ENCODE measurements around the gene TNIP1.

The TNIP1 gene

DNA sequence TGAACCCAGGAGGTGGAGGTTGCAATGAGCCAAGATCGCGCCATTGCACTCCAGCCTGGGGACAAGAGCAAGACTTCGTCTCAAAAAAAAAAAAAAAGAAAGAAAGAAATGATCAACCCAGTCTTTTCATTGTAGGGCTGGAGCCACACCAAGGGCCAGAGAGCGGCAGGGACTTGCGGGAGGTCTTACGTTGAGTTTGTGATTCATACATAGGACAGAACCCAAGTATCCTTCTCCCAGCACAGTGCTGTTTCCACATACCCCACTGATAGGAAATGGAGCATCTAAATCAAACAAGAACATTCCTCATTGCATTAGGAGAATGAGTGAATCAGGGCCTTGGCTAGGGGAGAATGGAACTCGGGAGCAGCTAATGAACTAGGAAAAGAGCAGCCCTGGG lies 3.5 kb upstream of the TNIP1 start:
- Histone ChIP-seq H3K9ac (ENCODE audit: low read length in 2 of 2) (no peak overlapping the region), H3K27ac (ENCODE audit: low read length) (no peak overlapping the region), H3K36me3 (ENCODE audit: control insufficient read depth in 2 of 2, insufficient read depth in 2 of 2, low read length in 2 of 2) (no peaks in the 10 kb centered on the region), H3K4me3 (ENCODE audit: low read length in 2 of 2) (no peak overlapping the region), H3K9me3 (ENCODE audit: control insufficient read depth in 2 of 2, low read length in 2 of 2) (no peaks in the 10 kb centered on the region), H3K27me3 (ENCODE audit: control insufficient read depth in 1 of 2, insufficient read depth in 2 of 2, low read length in 2 of 2) (peaks cover 0 to under 1% of the 10 kb centered on the region in 2 donors), H3K4me1 (ENCODE audit: control insufficient read depth, insufficient read depth, low read length) (peaks cover 38% of the 10 kb centered on the region)

DNA sequence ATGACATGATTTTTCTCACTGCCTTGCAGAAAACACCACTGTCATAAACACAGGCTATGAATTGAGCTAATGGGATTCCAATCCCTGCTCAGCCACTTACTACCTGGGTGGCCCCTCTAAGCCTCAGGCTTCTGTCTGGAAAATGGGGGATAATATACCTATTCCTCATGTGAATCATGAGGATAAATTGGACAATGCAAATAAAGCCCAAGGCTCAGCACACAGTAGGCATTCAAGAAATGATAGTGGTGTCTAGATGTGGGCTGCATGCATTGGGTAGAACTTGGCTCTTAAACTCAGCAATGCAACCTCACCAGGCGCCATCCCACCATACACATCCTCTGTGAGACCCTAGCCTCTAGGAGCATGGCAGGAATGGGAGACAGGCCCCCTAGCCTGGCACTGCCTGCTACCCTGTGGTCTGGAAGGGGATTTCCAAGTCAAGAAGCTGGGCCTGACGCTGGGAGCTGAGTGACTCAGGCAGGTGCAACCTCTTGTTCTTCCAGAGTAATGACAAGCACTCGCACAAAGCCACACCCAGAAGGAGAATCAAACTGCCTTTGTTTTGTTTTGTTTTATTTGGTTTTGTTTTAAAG lies 2.3 kb upstream of the TNIP1 start:
- H3K4me1 ChIP-seq (ENCODE audit: control insufficient read depth, insufficient read depth, low read length): peaks cover 40% of the 10 kb centered on the region
- H3K9ac ChIP-seq (ENCODE audit: low read length in 2 of 2): no peak overlapping the region

GRCh38 chr5:151082282-151082902 lies 1.6 kb upstream of the TNIP1 start:
- peaks cover 40% of the 10 kb centered on the region for H3K4me1 ChIP-seq (ENCODE audit: control insufficient read depth, insufficient read depth, low read length)
- no peaks in the 10 kb centered on the region for H3K9me3 ChIP-seq (ENCODE audit: control insufficient read depth in 2 of 2, low read length in 2 of 2)
- peak overlapping the region in 1 of 2 donors; percentile 10 for H3K9ac ChIP-seq (ENCODE audit: low read length in 2 of 2)
- peak overlapping the region; percentile 6 for H3K27ac ChIP-seq (ENCODE audit: low read length)
- peaks cover 0 to 4% of the 10 kb centered on the region in 2 donors for H3K36me3 ChIP-seq (ENCODE audit: control insufficient read depth in 2 of 2, insufficient read depth in 2 of 2, low read length in 2 of 2)
- peak overlapping the region in 1 of 2 donors; percentile 84 for H3K4me3 ChIP-seq (ENCODE audit: low read length in 2 of 2)
- no peaks in the 10 kb centered on the region for H3K27me3 ChIP-seq (ENCODE audit: control insufficient read depth in 1 of 2, insufficient read depth in 2 of 2, low read length in 2 of 2)

More for the DNA sequence above, 2.3 kb upstream of the TNIP1 start:
- H3K27ac ChIP-seq (ENCODE audit: low read length): peak overlapping the region; percentile 6
- H3K4me3 ChIP-seq (ENCODE audit: low read length in 2 of 2): no peak overlapping the region
- H3K36me3 ChIP-seq (ENCODE audit: control insufficient read depth in 2 of 2, insufficient read depth in 2 of 2, low read length in 2 of 2): no peaks in the 10 kb centered on the region
- no peaks in the 10 kb centered on the region for H3K27me3 ChIP-seq (ENCODE audit: control insufficient read depth in 1 of 2, insufficient read depth in 2 of 2, low read length in 2 of 2)
- H3K9me3 ChIP-seq (ENCODE audit: control insufficient read depth in 2 of 2, low read length in 2 of 2): no peaks in the 10 kb centered on the region

GRCh38 chr5:151081431-151082281 lies 822 bp upstream of the TNIP1 start:
- Histone ChIP-seq H3K36me3 (ENCODE audit: control insufficient read depth in 2 of 2, insufficient read depth in 2 of 2, low read length in 2 of 2) (peaks cover 0 to 5% of the 10 kb centered on the region in 2 donors), H3K4me1 (ENCODE audit: control insufficient read depth, insufficient read depth, low read length) (peaks cover 38% of the 10 kb centered on the region), H3K9me3 (ENCODE audit: control insufficient read depth in 2 of 2, low read length in 2 of 2) (no peaks in the 10 kb centered on the region), H3K4me3 (ENCODE audit: low read length in 2 of 2) (peak overlapping the region; percentile 58 to 84), H3K9ac (ENCODE audit: low read length in 2 of 2) (peak overlapping the region; percentile 96 to 99), H3K27me3 (ENCODE audit: control insufficient read depth in 1 of 2, insufficient read depth in 2 of 2, low read length in 2 of 2) (no peaks in the 10 kb centered on the region), H3K27ac (ENCODE audit: low read length) (peak overlapping the region; percentile 98)

DNA sequence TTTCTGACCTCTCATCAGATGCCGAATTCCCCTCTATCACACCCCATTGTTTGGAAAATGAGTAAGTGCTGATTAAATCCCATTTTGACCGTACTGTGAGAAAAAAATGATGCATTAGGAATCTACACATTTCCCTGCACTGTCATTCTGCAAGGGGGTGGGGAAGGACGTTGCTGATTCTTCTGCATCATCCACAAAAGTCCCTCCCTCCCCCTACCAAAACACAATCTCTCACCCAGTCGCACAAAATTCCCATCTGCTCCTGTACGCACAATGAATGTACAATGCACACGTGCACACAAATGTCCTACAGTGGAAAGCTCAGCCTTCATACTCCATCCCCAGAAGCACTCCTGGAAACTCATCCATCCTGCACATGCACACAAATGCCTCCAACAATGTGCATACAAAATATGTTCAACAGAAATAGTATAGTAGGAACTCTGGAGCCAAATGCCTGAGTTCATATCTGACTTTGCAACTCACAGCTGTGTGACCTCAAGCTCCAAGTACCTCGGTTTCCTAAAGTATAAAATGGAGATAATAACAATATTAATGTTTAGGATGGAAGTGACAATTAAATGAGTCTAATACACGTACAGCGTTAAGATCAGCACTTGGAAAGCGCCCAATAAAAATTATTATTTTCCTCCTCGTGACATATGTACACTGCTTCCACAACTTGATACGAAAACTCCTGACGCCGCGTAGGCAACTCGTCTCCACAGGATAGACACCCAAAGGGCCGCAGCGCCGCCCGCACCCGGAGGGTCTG lies 809 bp downstream of the TNIP1 start:
- H3K27me3 ChIP-seq (ENCODE audit: control insufficient read depth in 1 of 2, insufficient read depth in 2 of 2, low read length in 2 of 2): no peaks in the 10 kb centered on the region
- peak overlapping the region; percentile 58 to 84 for H3K4me3 ChIP-seq (ENCODE audit: low read length in 2 of 2)
- H3K9me3 ChIP-seq (ENCODE audit: control insufficient read depth in 2 of 2, low read length in 2 of 2): no peaks in the 10 kb centered on the region
- peak overlapping the region; percentile 86 to 96 for H3K9ac ChIP-seq (ENCODE audit: low read length in 2 of 2)
- peaks cover 0 to 5% of the 10 kb centered on the region in 2 donors for H3K36me3 ChIP-seq (ENCODE audit: control insufficient read depth in 2 of 2, insufficient read depth in 2 of 2, low read length in 2 of 2)
- peaks cover 27% of the 10 kb centered on the region for H3K4me1 ChIP-seq (ENCODE audit: control insufficient read depth, insufficient read depth, low read length)
- peak overlapping the region; percentile 98 for H3K27ac ChIP-seq (ENCODE audit: low read length)

- Histone ChIP-seq H3K27me3 (ENCODE audit: control insufficient read depth in 1 of 2, insufficient read depth in 2 of 2, low read length in 2 of 2) (no peaks in the 10 kb centered on the region), H3K4me3 (ENCODE audit: low read length in 2 of 2) (no peak overlapping the region), H3K9ac (ENCODE audit: low read length in 2 of 2) (no peak overlapping the region), H3K36me3 (ENCODE audit: control insufficient read depth in 2 of 2, insufficient read depth in 2 of 2, low read length in 2 of 2) (peaks cover 0 to 5% of the 10 kb centered on the region in 2 donors), H3K4me1 (ENCODE audit: control insufficient read depth, insufficient read depth, low read length) (peaks cover 26% of the 10 kb centered on the region), H3K9me3 (ENCODE audit: control insufficient read depth in 2 of 2, low read length in 2 of 2) (no peaks in the 10 kb centered on the region), H3K27ac (ENCODE audit: low read length) (no peak overlapping the region)
Measured at GRCh38 chr5:151078490-151079262, 2.2 kb downstream of the TNIP1 start.

DNA sequence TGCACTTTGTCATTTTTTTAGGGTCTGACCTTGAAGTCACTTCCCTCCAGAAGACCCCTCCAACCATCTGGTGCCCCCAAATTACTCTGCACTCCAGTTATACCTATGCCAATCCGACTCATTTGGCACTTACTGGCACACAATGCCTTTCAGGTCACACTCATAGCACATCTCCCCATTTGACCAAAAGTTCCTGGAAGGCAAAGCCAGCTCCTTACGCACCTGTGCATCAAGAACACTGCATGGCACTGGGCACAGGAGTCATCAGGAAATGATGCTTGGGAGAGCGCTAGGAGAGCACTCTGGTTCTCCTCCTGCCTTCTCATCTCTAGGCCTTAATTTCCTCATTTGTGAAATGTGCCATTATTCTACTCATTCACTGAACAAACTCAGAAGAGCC lies 2.9 kb downstream of the TNIP1 start:
- Histone ChIP-seq H3K4me1 (ENCODE audit: control insufficient read depth, insufficient read depth, low read length) (peaks cover 25% of the 10 kb centered on the region), H3K27ac (ENCODE audit: low read length) (no peak overlapping the region), H3K9ac (ENCODE audit: low read length in 2 of 2) (no peak overlapping the region), H3K9me3 (ENCODE audit: control insufficient read depth in 2 of 2, low read length in 2 of 2) (no peaks in the 10 kb centered on the region), H3K27me3 (ENCODE audit: control insufficient read depth in 1 of 2, insufficient read depth in 2 of 2, low read length in 2 of 2) (no peaks in the 10 kb centered on the region), H3K36me3 (ENCODE audit: control insufficient read depth in 2 of 2, insufficient read depth in 2 of 2, low read length in 2 of 2) (peaks cover 0 to 5% of the 10 kb centered on the region in 2 donors), H3K4me3 (ENCODE audit: low read length in 2 of 2) (peak overlapping the region in 1 of 2 donors; percentile 29)

GRCh38 chr5:151077419-151077818 lies 3.4 kb downstream of the TNIP1 start:
- Histone ChIP-seq H3K27me3 (ENCODE audit: control insufficient read depth in 1 of 2, insufficient read depth in 2 of 2, low read length in 2 of 2) (no peaks in the 10 kb centered on the region), H3K27ac (ENCODE audit: low read length) (no peak overlapping the region), H3K9ac (ENCODE audit: low read length in 2 of 2) (no peak overlapping the region), H3K36me3 (ENCODE audit: control insufficient read depth in 2 of 2, insufficient read depth in 2 of 2, low read length in 2 of 2) (peaks cover 0 to 5% of the 10 kb centered on the region in 2 donors), H3K9me3 (ENCODE audit: control insufficient read depth in 2 of 2, low read length in 2 of 2) (no peaks in the 10 kb centered on the region), H3K4me3 (ENCODE audit: low read length in 2 of 2) (no peak overlapping the region), H3K4me1 (ENCODE audit: control insufficient read depth, insufficient read depth, low read length) (peaks cover 19% of the 10 kb centered on the region)

DNA sequence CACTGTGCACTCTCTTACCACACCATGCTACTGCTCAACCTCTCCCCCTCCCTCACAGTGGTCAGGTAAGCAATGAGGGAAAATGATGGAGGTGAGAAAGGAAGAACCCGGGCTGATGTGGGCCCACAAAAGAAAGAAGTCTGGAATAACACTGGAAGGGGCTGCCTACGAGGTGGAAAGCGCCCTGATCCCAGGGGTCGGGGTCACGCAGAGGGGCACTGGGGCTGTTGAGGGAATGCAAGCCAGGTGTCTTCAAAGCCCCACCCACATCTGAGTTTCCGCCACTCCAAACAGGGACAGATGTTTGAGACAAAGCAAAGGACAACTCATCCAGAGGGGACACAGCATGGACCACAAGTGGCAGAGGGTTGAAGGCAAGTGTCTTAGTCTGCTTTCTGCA lies 4.2 kb downstream of the TNIP1 start:
- H3K36me3 ChIP-seq (ENCODE audit: control insufficient read depth in 2 of 2, insufficient read depth in 2 of 2, low read length in 2 of 2): peaks cover 0 to 5% of the 10 kb centered on the region in 2 donors
- no peak overlapping the region for H3K4me3 ChIP-seq (ENCODE audit: low read length in 2 of 2)
- no peak overlapping the region for H3K27ac ChIP-seq (ENCODE audit: low read length)
- H3K4me1 ChIP-seq (ENCODE audit: control insufficient read depth, insufficient read depth, low read length): peaks cover 16% of the 10 kb centered on the region
- H3K9ac ChIP-seq (ENCODE audit: low read length in 2 of 2): no peak overlapping the region
- H3K9me3 ChIP-seq (ENCODE audit: control insufficient read depth in 2 of 2, low read length in 2 of 2): no peaks in the 10 kb centered on the region
- H3K27me3 ChIP-seq (ENCODE audit: control insufficient read depth in 1 of 2, insufficient read depth in 2 of 2, low read length in 2 of 2): no peaks in the 10 kb centered on the region

Data from stomach smooth muscle (tissue), 2 donors.